Measurements from ENCODE around the gene OR51E1. TPM values are rescaled to one million over a fixed set of nuclear protein-coding genes. Genes with fewer than 3 reads are reported as not detected.

Gene OR51E1
- total RNA-seq, 2 experiments from 2014 or later = 0.09 TPM; not detected in 1

- no peaks in the 10 kb centered on the region for H3K9me3 ChIP-seq (ENCODE audit: low read length)
- no peak for TF ChIP-seq EZH2phosphoT487 (IDR thresholded peaks at IDR 0.05; ENCODE audit: borderline replicate concordance, low read depth, low read length)
- TF ChIP-seq CTCF (conservative IDR thresholded peaks at IDR 0.05; ENCODE audit: low read length) = no peak
Observed at GRCh38 chr11:4704790-4705334, 61.1 kb downstream of the OR51E1 start.

More at GRCh38 chr11:4704790-4705334, 61.1 kb downstream of the OR51E1 start:
- ChIA-PET POLR2A (interaction anchor here (2.0 kb wide), 1 partner anchor 7 kb away, joined by 6 read pairs; no protein-coding TSS in a partner anchor), CTCF (ENCODE audit: unreplicated experiment) (no interaction called here)
- H3K79me2 ChIP-seq (ENCODE audit: insufficient read depth, low read depth, low read length) = no peaks in the 10 kb centered on the region
- intact Hi-C loops (cut with micrococcal nuclease; ENCODE audit: unreplicated experiment) = no loop called here
- H2AFZ ChIP-seq (ENCODE audit: low read length) = no peak overlapping the region
- no peaks in the 10 kb centered on the region for H3K4me1 ChIP-seq (ENCODE audit: insufficient read depth, low read length, poor library complexity, severe bottlenecking)
- H3K36me3 ChIP-seq (ENCODE audit: insufficient read depth, low read length) = no peaks in the 10 kb centered on the region
- H4K20me1 ChIP-seq (ENCODE audit: insufficient read depth, low read length) = no peaks in the 10 kb centered on the region
- no TSS peak for BruUV-seq (replicated peaks)
- DNase-seq (ENCODE audit: low spot score) = no peak
- no peak overlapping the region for H3K27ac ChIP-seq (ENCODE audit: low read depth, low read length, poor library complexity, severe bottlenecking)
- H3K4me3 ChIP-seq (ENCODE audit: low read depth, low read length, poor library complexity, severe bottlenecking) = no peak overlapping the region
- no peak overlapping the region for H3K4me2 ChIP-seq (ENCODE audit: low read length)
- H3K9me2 ChIP-seq (ENCODE audit: insufficient read depth, low read length) = no peaks in the 10 kb centered on the region

Other genes with a start within 250 kb of the OR51E1 start
- not detected in 2 replicates for gene OR52K2, start 194.7 kb upstream of the OR51E1 start, total RNA-seq (2014; rRNA removed; shearing (Covaris generic))
- not detected in 2 replicates for gene OR52K2, start 194.7 kb upstream of the OR51E1 start, total RNA-seq (2022)
- gene OR52K1, start 161.3 kb upstream of the OR51E1 start, total RNA-seq (2014; rRNA removed; shearing (Covaris generic)) = not detected in 2 replicates
- gene OR52K1, start 161.3 kb upstream of the OR51E1 start, total RNA-seq (2022) = not detected in 2 replicates
- not detected in 2 replicates for gene OR52M1, start 98.8 kb upstream of the OR51E1 start, total RNA-seq (2014; rRNA removed; shearing (Covaris generic))
- not detected in 2 replicates for gene OR52M1, start 98.8 kb upstream of the OR51E1 start, total RNA-seq (2022)
- gene OR52I2, start 62.2 kb upstream of the OR51E1 start, total RNA-seq (2014; rRNA removed; shearing (Covaris generic)) = not detected in 2 replicates
- not detected in 2 replicates for gene OR52I2, start 62.2 kb upstream of the OR51E1 start, total RNA-seq (2022)
- gene OR52I1, start 49.9 kb upstream of the OR51E1 start, total RNA-seq (2014; rRNA removed; shearing (Covaris generic)) = not detected in 2 replicates
- gene OR52I1, start 49.9 kb upstream of the OR51E1 start, total RNA-seq (2022) = not detected in 2 replicates
- 10.4 and 13.2 TPM in 2 replicates for gene TRIM68, start 35.8 kb upstream of the OR51E1 start, total RNA-seq (2014; rRNA removed; shearing (Covaris generic))
- 11.9 and 15.8 TPM in 2 replicates for gene TRIM68, start 35.8 kb upstream of the OR51E1 start, total RNA-seq (2022)
- gene OR51D1, start 6.5 kb upstream of the OR51E1 start, total RNA-seq (2014; rRNA removed; shearing (Covaris generic)) = not detected in 2 replicates
- gene OR51D1, start 6.5 kb upstream of the OR51E1 start, total RNA-seq (2022) = not detected in 2 replicates
- 0.05 TPM in 1 of 2 replicates, not detected in the other for gene OR51E2, start 53.9 kb downstream of the OR51E1 start, total RNA-seq (2014; rRNA removed; shearing (Covaris generic))
- gene OR51E2, start 53.9 kb downstream of the OR51E1 start, total RNA-seq (2022) = not detected in 2 replicates
- gene MMP26, start 60.8 kb downstream of the OR51E1 start, total RNA-seq (2014; rRNA removed; shearing (Covaris generic)) = not detected in 2 replicates
- gene MMP26, start 60.8 kb downstream of the OR51E1 start, total RNA-seq (2022) = not detected in 2 replicates
- not detected in 2 replicates for gene OR51F1, start 126.0 kb downstream of the OR51E1 start, total RNA-seq (2014; rRNA removed; shearing (Covaris generic))
- gene OR51F1, start 126.0 kb downstream of the OR51E1 start, total RNA-seq (2022) = not detected in 2 replicates
- gene OR52R1, start 160.4 kb downstream of the OR51E1 start, total RNA-seq (2014; rRNA removed; shearing (Covaris generic)) = not detected in 2 replicates
- gene OR52R1, start 160.4 kb downstream of the OR51E1 start, total RNA-seq (2022) = not detected in 2 replicates
- not detected in 2 replicates for gene OR51F2, start 177.3 kb downstream of the OR51E1 start, total RNA-seq (2014; rRNA removed; shearing (Covaris generic))
- not detected in 2 replicates for gene OR51F2, start 177.3 kb downstream of the OR51E1 start, total RNA-seq (2022)
- not detected in 2 replicates for gene OR51S1, start 205.2 kb downstream of the OR51E1 start, total RNA-seq (2014; rRNA removed; shearing (Covaris generic))
- not detected in 2 replicates for gene OR51S1, start 205.2 kb downstream of the OR51E1 start, total RNA-seq (2022)
- gene OR51T1, start 237.9 kb downstream of the OR51E1 start, total RNA-seq (2014; rRNA removed; shearing (Covaris generic)) = not detected in 2 replicates
- not detected in 2 replicates for gene OR51T1, start 237.9 kb downstream of the OR51E1 start, total RNA-seq (2022)

Data from OCI-LY7 (cell line).